H9 (cell line): ENCODE measurements around the gene FLNA. TPM values are rescaled to one million over a fixed set of nuclear protein-coding genes. Genes with fewer than 3 reads are reported as not detected.

Experiments used
- DNase-seq: peaks from one replicate; pipeline ENCODE4 v3.0.0-alpha.2; 2017
- H2AFZ ChIP-seq: one replicate; pipeline ENCODE4 v1.6.1; 2013; ENCODE audit warnings: mild to moderate bottlenecking, low read length, control low read depth, moderate library complexity
- H2AK5ac ChIP-seq: 2 replicates; pipeline ENCODE4 v1.6.1; 2013; ENCODE audit warnings: low read length, control low read depth, mixed read lengths; ENCODE audit not compliant: insufficient read length
- H2BK120ac ChIP-seq: one replicate; pipeline ENCODE4 v1.6.1; 2013; ENCODE audit warnings: low read depth, mild to moderate bottlenecking, low read length, control low read depth, inconsistent platforms; ENCODE audit not compliant: poor library complexity, severe bottlenecking
- H2BK12ac ChIP-seq: 2 replicates; pipeline ENCODE4 v1.6.1; 2013; ENCODE audit warnings: low read length, control low read depth, mixed read lengths, low read depth; ENCODE audit not compliant: insufficient read length
- H2BK15ac ChIP-seq: 2 replicates; pipeline ENCODE4 v1.6.1; 2013; ENCODE audit warnings: low read depth, low read length, control low read depth
- H2BK20ac ChIP-seq: one replicate; pipeline ENCODE4 v1.6.1; 2013; ENCODE audit warnings: low read depth, mild to moderate bottlenecking, low read length, control low read depth, inconsistent platforms; ENCODE audit not compliant: poor library complexity, severe bottlenecking
- H2BK5ac ChIP-seq: 2 replicates; pipeline ENCODE4 v1.6.1; 2013; ENCODE audit warnings: low read length, control low read depth, mixed read lengths; ENCODE audit not compliant: insufficient read length
- H3K14ac ChIP-seq: 2 replicates; pipeline ENCODE4 v1.6.1; 2013; ENCODE audit warnings: low read length, control low read depth; ENCODE audit not compliant: insufficient read depth
- H3K18ac ChIP-seq: 2 replicates; pipeline ENCODE4 v1.6.1; 2013; ENCODE audit warnings: low read depth, mild to moderate bottlenecking, mixed read lengths, low read length, control low read depth; ENCODE audit not compliant: insufficient read length
- H3K23ac ChIP-seq: 2 replicates; pipeline ENCODE4 v1.6.1; 2013; ENCODE audit warnings: low read length, control low read depth, mixed read lengths, low read depth; ENCODE audit not compliant: insufficient read length
- H3K23me2 ChIP-seq: 2 replicates; pipeline ENCODE4 v1.6.1; 2013; ENCODE audit warnings: low read depth, mild to moderate bottlenecking, mixed read lengths, low read length, control low read depth; ENCODE audit not compliant: insufficient read length, poor library complexity, severe bottlenecking
- H3K27ac ChIP-seq: 2 replicates; pipeline ENCODE4 v1.5.1; 2013; ENCODE audit warnings: low read length, control low read depth, mixed read lengths, low read depth; ENCODE audit not compliant: insufficient read length
- H3K27me3 ChIP-seq: 2 replicates; pipeline ENCODE4 v1.6.1; 2013; ENCODE audit warnings: low read length, control low read depth, inconsistent platforms; ENCODE audit not compliant: insufficient read depth
- H3K4ac ChIP-seq: 2 replicates; pipeline ENCODE4 v1.6.1; 2013; ENCODE audit warnings: low read depth, mild to moderate bottlenecking, control low read depth, inconsistent platforms, low read length, moderate library complexity
- H3K4me1 ChIP-seq: 2 replicates; pipeline ENCODE4 v1.6.1; 2013; ENCODE audit warnings: low read length, control low read depth, inconsistent platforms; ENCODE audit not compliant: insufficient read depth
- H3K4me2 ChIP-seq: 2 replicates; pipeline ENCODE4 v1.6.1; 2013; ENCODE audit warnings: low read length, control low read depth, mixed read lengths; ENCODE audit not compliant: insufficient read length, insufficient read depth
- H3K56ac ChIP-seq: 2 replicates; pipeline ENCODE4 v1.6.1; 2013; ENCODE audit warnings: low read depth, mild to moderate bottlenecking, mixed read lengths, low read length, control low read depth; ENCODE audit not compliant: insufficient read length
- H3K79me1 ChIP-seq: 2 replicates; pipeline ENCODE4 v1.6.1; 2013; ENCODE audit warnings: low read depth, mild to moderate bottlenecking, moderate library complexity, low read length, control low read depth, inconsistent platforms; ENCODE audit not compliant: insufficient read depth, poor library complexity, severe bottlenecking
- H3K79me2 ChIP-seq: 2 replicates; pipeline ENCODE4 v1.6.1; 2013; ENCODE audit warnings: low read length, control low read depth, inconsistent platforms; ENCODE audit not compliant: insufficient read depth
- H3K9ac ChIP-seq: 2 replicates; pipeline ENCODE4 v1.6.1; 2013; ENCODE audit warnings: low read length, control low read depth, mixed read lengths; ENCODE audit not compliant: insufficient read length; ENCODE audit errors: extremely low read depth
- H3K9me3 ChIP-seq: one replicate; pipeline ENCODE4 v1.6.1; 2013; ENCODE audit warnings: low read depth, low read length, inconsistent platforms; ENCODE audit not compliant: control insufficient read depth
- H3T11ph ChIP-seq: one replicate; pipeline ENCODE4 v1.6.1; 2013; ENCODE audit warnings: mild to moderate bottlenecking, low read length, control low read depth, inconsistent platforms
- H4K20me1 ChIP-seq: one replicate; pipeline ENCODE4 v1.6.1; 2013; ENCODE audit not compliant: control insufficient read depth, insufficient read length, insufficient read depth
- H4K5ac ChIP-seq: 2 replicates; pipeline ENCODE4 v1.6.1; 2013; ENCODE audit warnings: low read depth, mild to moderate bottlenecking, mixed read lengths, low read length, control low read depth; ENCODE audit not compliant: insufficient read length
- H4K8ac ChIP-seq: replicated peaks from 2 replicates; pipeline ENCODE4 v1.6.1; 2013; ENCODE audit warnings: low read length, control low read depth, mixed read lengths, low read depth; ENCODE audit not compliant: insufficient read length
- H4K91ac ChIP-seq: 2 replicates; pipeline ENCODE4 v1.6.1; 2013; ENCODE audit warnings: low read depth, mild to moderate bottlenecking, moderate library complexity, mixed read lengths, low read length, control low read depth; ENCODE audit not compliant: insufficient read length
- H3K27ac Mint-ChIP-seq, 3 experiments: 2 replicates in 2 of 3; 3 replicates in 1 of 3; pipeline ENCODE4 v1.8.0; 2020 to 2021; ENCODE audit warnings: mixed read lengths in 3 of 3, mild to moderate bottlenecking in 1 of 3, moderate library complexity in 1 of 3
- H3K27me3 Mint-ChIP-seq: 2 replicates; pipeline ENCODE4 v1.8.0; 2021; ENCODE audit warnings: low read depth, mild to moderate bottlenecking, moderate library complexity, mixed read lengths
- H3K36me3 Mint-ChIP-seq, 3 experiments: 2 replicates in 2 of 3; 3 replicates in 1 of 3; pipeline ENCODE4 v1.8.0; 2020 to 2021; ENCODE audit warnings: low read depth in 3 of 3, mixed read lengths in 3 of 3; ENCODE audit not compliant: insufficient read depth in 1 of 3
- H3K4me1 Mint-ChIP-seq, 2 experiments: 2 replicates each; pipeline ENCODE4 v1.8.0; 2020; ENCODE audit warnings: mixed read lengths in 2 of 2
- H3K4me3 Mint-ChIP-seq, 2 experiments: 2 replicates in 1 of 2; 3 replicates in 1 of 2; pipeline ENCODE4 v1.8.0; 2020 to 2021; ENCODE audit warnings: mild to moderate bottlenecking in 2 of 2, mixed read lengths in 2 of 2, moderate library complexity in 1 of 2
- H3K9me3 Mint-ChIP-seq, 2 experiments: 2 replicates in 1 of 2; 3 replicates in 1 of 2; pipeline ENCODE4 v1.8.0; 2020; ENCODE audit warnings: mild to moderate bottlenecking in 2 of 2, mixed read lengths in 2 of 2, moderate library complexity in 1 of 2
- CTCF ChIP-seq: fragments of 200-600 bp; sonication (generic); conservative IDR thresholded peaks from 3 replicates; pipeline ENCODE4 v1.8.0; 2021; ENCODE audit warnings: antibody characterized with exemption, mild to moderate bottlenecking
- WGBS: extraction: QIAGEN DNeasy Blood & Tissue Kit; methylation state at CpG from one replicate; pipeline ENCODE4 v1.1.7; 2013; ENCODE audit warnings: missing lambda C conversion rate, low lambda C conversion rate, mixed read lengths; ENCODE audit not compliant: insufficient read length; ENCODE audit errors: extremely low coverage; 5-methylcytosine and 5-hydroxymethylcytosine counted together
- total RNA-seq: library from RNA; stranded (reverse); gene quantifications from 2 replicates; pipeline ENCODE4 v1.2.1, GENCODE V29; 2021

FLNA gene
- total RNA-seq, 1 experiment from 2014 or later, result 957 TPM

GRCh38 chrX:154359362-154360154, 14.9 kb downstream of the FLNA start:
- no peaks in the 10 kb centered on the region for H3K79me2 ChIP-seq
- no peak overlapping the region for H2BK20ac ChIP-seq
- H4K8ac ChIP-seq, result no peak overlapping the region

More at GRCh38 chrX:154359362-154360154, 14.9 kb downstream of the FLNA start:
- Histone ChIP-seq H2BK5ac (no peak overlapping the region), H2AK5ac (no peak overlapping the region), H2AFZ (no peak overlapping the region), H2BK12ac (no peak overlapping the region), H4K20me1 (peaks cover 3% of the 10 kb centered on the region), H4K5ac (no peak overlapping the region), H3K18ac (no peak overlapping the region), H3K4me1 (no peaks in the 10 kb centered on the region), H3K23me2 (peaks cover 3% of the 10 kb centered on the region), H3K23ac (no peak overlapping the region), H3K79me1 (no peaks in the 10 kb centered on the region), H2BK120ac (no peak overlapping the region), H3K9ac (no peak overlapping the region), H4K91ac (no peak overlapping the region), H3K27ac (no peak overlapping the region), H3K27me3 (no peaks in the 10 kb centered on the region), H2BK15ac (no peak overlapping the region), H3T11ph (no peak overlapping the region), H3K4me2 (no peak overlapping the region), H3K14ac (no peak overlapping the region), H3K4ac (no peak overlapping the region), H3K56ac (no peak overlapping the region), H3K9me3 (peaks cover 24% of the 10 kb centered on the region)
- no CpG with 5 or more reads among the region's 41 CpGs for WGBS
- DNase-seq, result no peak
- no peak overlapping the region for H3K4me3 Mint-ChIP-seq
- 0 out of 7 replicates have a peak overlapping the region, but pooled peaks of 1 of the 3 experiments have one; percentile 32 for H3K27ac Mint-ChIP-seq
- H3K4me1 Mint-ChIP-seq, result no peaks in the 10 kb centered on the region
- peaks cover 45 to 64% of the 10 kb centered on the region in 2 experiments for H3K9me3 Mint-ChIP-seq
- TF ChIP-seq CTCF, result no peak
- H3K36me3 Mint-ChIP-seq, result peaks cover 33 to 81% (median 79%) of the 10 kb centered on the region in 3 experiments
- peaks cover 5% of the 10 kb centered on the region for H3K27me3 Mint-ChIP-seq
